ENCODE results near the gene TCEAL7. TPM values are rescaled to one million over a fixed set of nuclear protein-coding genes. Genes with fewer than 3 reads are reported as not detected.

TCEAL7 gene
- total RNA-seq, 2 donors from 2014 or later, result 2.8 to 12.2 TPM

DNA sequence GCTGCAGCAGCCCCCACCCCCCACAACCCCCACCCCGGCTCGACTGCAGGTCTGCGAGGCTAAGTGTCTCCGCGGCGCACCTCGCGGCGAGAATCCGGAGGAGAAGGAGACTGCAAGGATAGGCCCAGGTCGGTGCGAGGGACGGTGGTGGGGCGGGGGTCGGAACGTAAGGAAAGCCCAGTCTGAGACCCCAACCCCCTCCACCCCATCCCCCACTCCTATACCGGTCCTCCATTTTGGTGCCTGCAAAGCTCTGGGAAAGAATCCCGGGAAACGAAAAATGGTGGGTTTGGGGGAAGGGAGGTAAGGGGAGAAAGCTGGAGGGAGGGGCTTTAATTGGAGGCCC, 46.9 kb downstream of the TCEAL7 start:
- Histone ChIP-seq H3K4me3 (peak overlapping the region; percentile 78), H3K27ac (peak overlapping the region; percentile 22 to 35), H3K4me1 (ENCODE audit: control insufficient read depth in 1 of 2, low read depth in 2 of 2) (no peaks in the 10 kb centered on the region), H3K36me3 (no peaks in the 10 kb centered on the region), H3K9me3 (no peaks in the 10 kb centered on the region), H3K27me3 (replicated peaks; ENCODE audit: insufficient read depth) (no peaks in the 10 kb centered on the region)
- DNase-seq (ENCODE audit: low spot score) (no peak), ATAC-seq (ENCODE audit: insufficient number of reproducible peaks, low FRiP score, low read depth) (no peak)
- TF ChIP-seq, protein P1, sequence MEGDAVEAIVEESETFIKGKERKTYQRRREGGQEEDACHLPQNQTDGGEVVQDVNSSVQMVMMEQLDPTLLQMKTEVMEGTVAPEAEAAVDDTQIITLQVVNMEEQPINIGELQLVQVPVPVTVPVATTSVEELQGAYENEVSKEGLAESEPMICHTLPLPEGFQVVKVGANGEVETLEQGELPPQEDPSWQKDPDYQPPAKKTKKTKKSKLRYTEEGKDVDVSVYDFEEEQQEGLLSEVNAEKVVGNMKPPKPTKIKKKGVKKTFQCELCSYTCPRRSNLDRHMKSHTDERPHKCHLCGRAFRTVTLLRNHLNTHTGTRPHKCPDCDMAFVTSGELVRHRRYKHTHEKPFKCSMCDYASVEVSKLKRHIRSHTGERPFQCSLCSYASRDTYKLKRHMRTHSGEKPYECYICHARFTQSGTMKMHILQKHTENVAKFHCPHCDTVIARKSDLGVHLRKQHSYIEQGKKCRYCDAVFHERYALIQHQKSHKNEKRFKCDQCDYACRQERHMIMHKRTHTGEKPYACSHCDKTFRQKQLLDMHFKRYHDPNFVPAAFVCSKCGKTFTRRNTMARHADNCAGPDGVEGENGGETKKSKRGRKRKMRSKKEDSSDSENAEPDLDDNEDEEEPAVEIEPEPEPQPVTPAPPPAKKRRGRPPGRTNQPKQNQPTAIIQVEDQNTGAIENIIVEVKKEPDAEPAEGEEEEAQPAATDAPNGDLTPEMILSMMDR (IDR thresholded peaks at IDR 0.05), result no peak

DNA sequence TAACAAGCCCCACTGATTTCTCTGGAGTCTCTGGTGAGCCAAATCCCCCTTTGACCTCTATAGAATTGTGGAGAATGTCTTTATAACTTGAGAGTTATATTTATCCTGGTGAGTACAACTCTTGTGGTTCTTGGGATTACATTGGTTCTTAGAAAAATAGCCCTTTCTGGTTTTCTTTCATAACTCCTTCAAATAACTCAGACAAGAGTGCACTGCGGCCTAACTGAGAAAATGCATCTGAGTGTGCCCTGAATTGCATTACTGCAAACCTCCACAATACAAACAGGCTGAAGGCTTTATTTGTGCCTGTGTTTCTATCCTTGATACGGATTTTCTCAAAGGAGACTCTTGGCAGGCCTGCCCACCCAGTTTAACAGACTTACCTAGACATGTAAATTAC, 49.0 kb downstream of the TCEAL7 start:
- H3K27ac ChIP-seq, result no peak overlapping the region
- no peaks in the 10 kb centered on the region for H3K9me3 ChIP-seq
- H3K4me3 ChIP-seq, result no peak overlapping the region
- no peaks in the 10 kb centered on the region for H3K36me3 ChIP-seq
- ATAC-seq (ENCODE audit: insufficient number of reproducible peaks, low FRiP score, low read depth) (no peak), DNase-seq (ENCODE audit: low spot score) (no peak)
- TF ChIP-seq, protein P1 (IDR thresholded peaks at IDR 0.05), result no peak
- no peaks in the 10 kb centered on the region for H3K4me1 ChIP-seq (ENCODE audit: control insufficient read depth in 1 of 2, low read depth in 2 of 2)
- H3K27me3 ChIP-seq (replicated peaks; ENCODE audit: insufficient read depth), result no peaks in the 10 kb centered on the region

Other genes with a start within 250 kb of the TCEAL7 start
- gene NXF3, start 237.1 kb upstream of the TCEAL7 start, total RNA-seq, result under 1 TPM; 0.49 to 0.54 TPM
- 10 to 100 TPM; 28.3 to 29.4 TPM for gene BEX4, start 115.1 kb upstream of the TCEAL7 start, total RNA-seq
- 10 to 100 TPM; 58.4 to 59.4 TPM for gene TCEAL8, start 75.1 kb upstream of the TCEAL7 start, total RNA-seq
- 1 to 10 TPM in 1 of 2 donors, not detected in 1; 1.2 TPM for gene TCEAL5, start 53.5 kb upstream of the TCEAL7 start, total RNA-seq
- gene BEX2, start 19.2 kb upstream of the TCEAL7 start, total RNA-seq, result 1 to 10 TPM in 1 of 2 donors, not detected in 1; 5.9 TPM
- 100 to 1,000 TPM in 1 of 2 donors, 10 to 100 TPM in 1; 70.4 to 118 TPM for gene TCEAL9, start 26.3 kb downstream of the TCEAL7 start, total RNA-seq
- gene BEX3, start 46.3 kb downstream of the TCEAL7 start, total RNA-seq, result 100 to 1,000 TPM; 127 to 136 TPM
- gene RAB40A, start 189.2 kb downstream of the TCEAL7 start, total RNA-seq, result 1 to 10 TPM; 2.6 to 4.3 TPM